ENCODE data around the gene IDH2. TPM values are rescaled to one million over a fixed set of nuclear protein-coding genes. Genes with fewer than 3 reads are reported as not detected.
A peak's percentile ranks its signal among the peaks of the same experiment; 100 is the strongest.
"Not testable (repeated sequence)": the region's sequence is repeated elsewhere in the genome, so short reads cannot be mapped to it uniquely, and the experiment has no call there.

IDH2 gene
- total RNA-seq, 1 donor from 2014 or later: 185 TPM

- H3K9me3 ChIP-seq (ENCODE audit: control insufficient read depth in 3 of 3, low read length in 3 of 3); H3K4me3 ChIP-seq (ENCODE audit: low read length in 3 of 3); H3K36me3 ChIP-seq (ENCODE audit: control insufficient read depth in 3 of 3, insufficient read depth in 3 of 3, low read length in 3 of 3); H3K27me3 ChIP-seq (ENCODE audit: control insufficient read depth in 3 of 3, insufficient read depth in 3 of 3, low read length in 3 of 3); H3K9ac ChIP-seq (ENCODE audit: low read depth in 1 of 3, low read length in 3 of 3); H3K27ac ChIP-seq (ENCODE audit: low read depth, low read length): not testable (repeated sequence)
- peaks cover 4 to 16% (median 6%) of the 10 kb centered on the region in 3 donors for H3K4me1 ChIP-seq (ENCODE audit: control insufficient read depth in 3 of 3, insufficient read depth in 3 of 3, low read length in 3 of 3)
Observed at GRCh38 chr15:90139549-90139948, 37.3 kb upstream of the IDH2 start.

GRCh38 chr15:90138071-90138833, 36.0 kb upstream of the IDH2 start:
- no peaks in the 10 kb centered on the region for H3K27me3 ChIP-seq (ENCODE audit: control insufficient read depth in 3 of 3, insufficient read depth in 3 of 3, low read length in 3 of 3)
- H3K9me3 ChIP-seq (ENCODE audit: control insufficient read depth in 3 of 3, low read length in 3 of 3): no peaks in the 10 kb centered on the region
- peaks cover under 1 to 13% (median 6%) of the 10 kb centered on the region in 3 donors for H3K4me1 ChIP-seq (ENCODE audit: control insufficient read depth in 3 of 3, insufficient read depth in 3 of 3, low read length in 3 of 3)
- H3K9ac ChIP-seq (ENCODE audit: low read depth in 1 of 3, low read length in 3 of 3): peak overlapping the region in 1 of 3 donors; percentile 45
- H3K36me3 ChIP-seq (ENCODE audit: control insufficient read depth in 3 of 3, insufficient read depth in 3 of 3, low read length in 3 of 3): no peaks in the 10 kb centered on the region
- no peak overlapping the region for H3K4me3 ChIP-seq (ENCODE audit: low read length in 3 of 3)
- no peak overlapping the region for H3K27ac ChIP-seq (ENCODE audit: low read depth, low read length)

- no peaks in the 10 kb centered on the region for H3K27me3 ChIP-seq (ENCODE audit: control insufficient read depth in 3 of 3, insufficient read depth in 3 of 3, low read length in 3 of 3)
- H3K9me3 ChIP-seq (ENCODE audit: control insufficient read depth in 3 of 3, low read length in 3 of 3): no peaks in the 10 kb centered on the region
- H3K4me3 ChIP-seq (ENCODE audit: low read length in 3 of 3): no peak overlapping the region
- no peaks in the 10 kb centered on the region for H3K36me3 ChIP-seq (ENCODE audit: control insufficient read depth in 3 of 3, insufficient read depth in 3 of 3, low read length in 3 of 3)
- no peaks in the 10 kb centered on the region for H3K4me1 ChIP-seq (ENCODE audit: control insufficient read depth in 3 of 3, insufficient read depth in 3 of 3, low read length in 3 of 3)
- no peak overlapping the region for H3K9ac ChIP-seq (ENCODE audit: low read depth in 1 of 3, low read length in 3 of 3)
- H3K27ac ChIP-seq (ENCODE audit: low read depth, low read length): no peak overlapping the region
Observed at GRCh38 chr15:90132437-90132836, 30.2 kb upstream of the IDH2 start.

GRCh38 chr15:90131848-90132247, 29.6 kb upstream of the IDH2 start:
- H3K4me1 ChIP-seq (ENCODE audit: control insufficient read depth in 3 of 3, insufficient read depth in 3 of 3, low read length in 3 of 3): peaks cover 0 to 3% (median 1%) of the 10 kb centered on the region in 3 donors
- no peaks in the 10 kb centered on the region for H3K9me3 ChIP-seq (ENCODE audit: control insufficient read depth in 3 of 3, low read length in 3 of 3)
- H3K36me3 ChIP-seq (ENCODE audit: control insufficient read depth in 3 of 3, insufficient read depth in 3 of 3, low read length in 3 of 3): no peaks in the 10 kb centered on the region
- H3K27ac ChIP-seq (ENCODE audit: low read depth, low read length): no peak overlapping the region
- no peak overlapping the region for H3K9ac ChIP-seq (ENCODE audit: low read depth in 1 of 3, low read length in 3 of 3)
- H3K27me3 ChIP-seq (ENCODE audit: control insufficient read depth in 3 of 3, insufficient read depth in 3 of 3, low read length in 3 of 3): no peaks in the 10 kb centered on the region
- no peak overlapping the region for H3K4me3 ChIP-seq (ENCODE audit: low read length in 3 of 3)

- H3K27me3 ChIP-seq (ENCODE audit: control insufficient read depth in 3 of 3, insufficient read depth in 3 of 3, low read length in 3 of 3): no peaks in the 10 kb centered on the region
- H3K36me3 ChIP-seq (ENCODE audit: control insufficient read depth in 3 of 3, insufficient read depth in 3 of 3, low read length in 3 of 3): no peaks in the 10 kb centered on the region
- H3K9me3 ChIP-seq (ENCODE audit: control insufficient read depth in 3 of 3, low read length in 3 of 3): no peaks in the 10 kb centered on the region
- H3K27ac ChIP-seq (ENCODE audit: low read depth, low read length): no peak overlapping the region
- peaks cover 6 to 13% (median 12%) of the 10 kb centered on the region in 3 donors for H3K4me1 ChIP-seq (ENCODE audit: control insufficient read depth in 3 of 3, insufficient read depth in 3 of 3, low read length in 3 of 3)
- H3K9ac ChIP-seq (ENCODE audit: low read depth in 1 of 3, low read length in 3 of 3): no peak overlapping the region
- H3K4me3 ChIP-seq (ENCODE audit: low read length in 3 of 3): no peak overlapping the region
Observed at GRCh38 chr15:90130291-90130690, 28.0 kb upstream of the IDH2 start.

- H3K27ac ChIP-seq (ENCODE audit: low read depth, low read length): peak overlapping the region; percentile 82
Observed at GRCh38 chr15:90126596-90127435, 24.5 kb upstream of the IDH2 start.

GRCh38 chr15:90126022-90126421, 23.8 kb upstream of the IDH2 start:
- no peaks in the 10 kb centered on the region for H3K27me3 ChIP-seq (ENCODE audit: control insufficient read depth in 3 of 3, insufficient read depth in 3 of 3, low read length in 3 of 3)
- H3K27ac ChIP-seq (ENCODE audit: low read depth, low read length): no peak overlapping the region
- peak overlapping the region in 1 of 3 donors; percentile 51 for H3K9ac ChIP-seq (ENCODE audit: low read depth in 1 of 3, low read length in 3 of 3)
- no peak overlapping the region for H3K4me3 ChIP-seq (ENCODE audit: low read length in 3 of 3)
- no peaks in the 10 kb centered on the region for H3K9me3 ChIP-seq (ENCODE audit: control insufficient read depth in 3 of 3, low read length in 3 of 3)
- peaks cover 6 to 14% (median 12%) of the 10 kb centered on the region in 3 donors for H3K4me1 ChIP-seq (ENCODE audit: control insufficient read depth in 3 of 3, insufficient read depth in 3 of 3, low read length in 3 of 3)
- no peaks in the 10 kb centered on the region for H3K36me3 ChIP-seq (ENCODE audit: control insufficient read depth in 3 of 3, insufficient read depth in 3 of 3, low read length in 3 of 3)

More at GRCh38 chr15:90126596-90127435, 24.5 kb upstream of the IDH2 start:
- Histone ChIP-seq H3K9ac (ENCODE audit: low read depth in 1 of 3, low read length in 3 of 3) (peak overlapping the region; percentile 48 to 77 (median 65)), H3K4me1 (ENCODE audit: control insufficient read depth in 3 of 3, insufficient read depth in 3 of 3, low read length in 3 of 3) (peaks cover 6 to 14% (median 12%) of the 10 kb centered on the region in 3 donors), H3K27me3 (ENCODE audit: control insufficient read depth in 3 of 3, insufficient read depth in 3 of 3, low read length in 3 of 3) (no peaks in the 10 kb centered on the region), H3K36me3 (ENCODE audit: control insufficient read depth in 3 of 3, insufficient read depth in 3 of 3, low read length in 3 of 3) (no peaks in the 10 kb centered on the region), H3K9me3 (ENCODE audit: control insufficient read depth in 3 of 3, low read length in 3 of 3) (no peaks in the 10 kb centered on the region), H3K4me3 (ENCODE audit: low read length in 3 of 3) (peak overlapping the region in 1 of 3 donors; percentile 38)

GRCh38 chr15:90124507-90124906, 22.2 kb upstream of the IDH2 start:
- Histone ChIP-seq H3K4me3 (ENCODE audit: low read length in 3 of 3) (no peak overlapping the region), H3K27ac (ENCODE audit: low read depth, low read length) (no peak overlapping the region), H3K27me3 (ENCODE audit: control insufficient read depth in 3 of 3, insufficient read depth in 3 of 3, low read length in 3 of 3) (no peaks in the 10 kb centered on the region), H3K4me1 (ENCODE audit: control insufficient read depth in 3 of 3, insufficient read depth in 3 of 3, low read length in 3 of 3) (peaks cover 6 to 14% (median 12%) of the 10 kb centered on the region in 3 donors), H3K9ac (ENCODE audit: low read depth in 1 of 3, low read length in 3 of 3) (no peak overlapping the region), H3K36me3 (ENCODE audit: control insufficient read depth in 3 of 3, insufficient read depth in 3 of 3, low read length in 3 of 3) (no peaks in the 10 kb centered on the region), H3K9me3 (ENCODE audit: control insufficient read depth in 3 of 3, low read length in 3 of 3) (no peaks in the 10 kb centered on the region)

- Histone ChIP-seq H3K27ac (ENCODE audit: low read depth, low read length) (no peak overlapping the region), H3K27me3 (ENCODE audit: control insufficient read depth in 3 of 3, insufficient read depth in 3 of 3, low read length in 3 of 3) (no peaks in the 10 kb centered on the region), H3K4me1 (ENCODE audit: control insufficient read depth in 3 of 3, insufficient read depth in 3 of 3, low read length in 3 of 3) (peaks cover 2 to 8% (median 3%) of the 10 kb centered on the region in 3 donors), H3K9ac (ENCODE audit: low read depth in 1 of 3, low read length in 3 of 3) (no peak overlapping the region), H3K9me3 (ENCODE audit: control insufficient read depth in 3 of 3, low read length in 3 of 3) (no peaks in the 10 kb centered on the region), H3K4me3 (ENCODE audit: low read length in 3 of 3) (no peak overlapping the region), H3K36me3 (ENCODE audit: control insufficient read depth in 3 of 3, insufficient read depth in 3 of 3, low read length in 3 of 3) (no peaks in the 10 kb centered on the region)
Observed at GRCh38 chr15:90121086-90121485, 18.8 kb upstream of the IDH2 start.

- Histone ChIP-seq H3K9me3 (ENCODE audit: control insufficient read depth in 3 of 3, low read length in 3 of 3) (peaks cover 0 to 3% (median 1%) of the 10 kb centered on the region in 3 donors), H3K27me3 (ENCODE audit: control insufficient read depth in 3 of 3, insufficient read depth in 3 of 3, low read length in 3 of 3) (no peaks in the 10 kb centered on the region), H3K27ac (ENCODE audit: low read depth, low read length) (no peak overlapping the region), H3K36me3 (ENCODE audit: control insufficient read depth in 3 of 3, insufficient read depth in 3 of 3, low read length in 3 of 3) (peaks cover 0 to 2% (median 0%) of the 10 kb centered on the region in 3 donors), H3K4me3 (ENCODE audit: low read length in 3 of 3) (no peak overlapping the region), H3K4me1 (ENCODE audit: control insufficient read depth in 3 of 3, insufficient read depth in 3 of 3, low read length in 3 of 3) (no peaks in the 10 kb centered on the region), H3K9ac (ENCODE audit: low read depth in 1 of 3, low read length in 3 of 3) (no peak overlapping the region)
Observed at GRCh38 chr15:90119367-90119766, 17.1 kb upstream of the IDH2 start.
